SU-DHL-6 (cell line): ENCODE results near the gene HNRNPH3.

ENCODE experiments used
- H2AFZ ChIP-seq: fragments of 200-600 bp; sonication (generic); 2 replicates; pipeline ENCODE4 v1.6.1; 2014; ENCODE audit warnings: low read depth, mild to moderate bottlenecking, moderate library complexity, mixed read lengths, antibody characterized with exemption, low read length; ENCODE audit not compliant: severe bottlenecking
- H3F3A ChIP-seq: fragments of 200-600 bp; shearing (Covaris generic); 2 replicates; pipeline ENCODE4 v1.6.0; 2016; ENCODE audit warnings: antibody characterized with exemption, mild to moderate bottlenecking; ENCODE audit not compliant: insufficient read depth
- H3K27ac ChIP-seq: fragments of 200-600 bp; sonication (generic); 2 replicates; pipeline ENCODE4 v1.5.1; 2016; ENCODE audit warnings: low read depth, mild to moderate bottlenecking, low read length, moderate library complexity, mixed read lengths
- H3K27me3 ChIP-seq: fragments of 200-600 bp; sonication (generic), shearing (Covaris generic); 2 replicates; pipeline ENCODE4 v1.6.0; 2014; ENCODE audit warnings: mild to moderate bottlenecking, low read length
- H3K36me3 ChIP-seq: fragments of 200-600 bp; sonication (generic); 2 replicates; pipeline ENCODE4 v1.6.1; 2014; ENCODE audit warnings: mild to moderate bottlenecking, low read length, mixed read lengths
- H3K4me2 ChIP-seq: fragments of 300-600, 200-600 bp; shearing (Covaris generic), sonication (generic); 2 replicates; pipeline ENCODE4 v1.6.0; 2014; ENCODE audit warnings: low read length, low read depth, mild to moderate bottlenecking; ENCODE audit not compliant: poor library complexity, severe bottlenecking
- H3K4me3 ChIP-seq: fragments of 200-600 bp; sonication (generic); 2 replicates; pipeline ENCODE4 v1.5.1; 2014; ENCODE audit warnings: antibody characterized with exemption, low read length, mild to moderate bottlenecking, mixed read lengths; ENCODE audit not compliant: insufficient read depth, poor library complexity, severe bottlenecking
- H3K79me2 ChIP-seq: fragments of 200-600 bp; sonication (generic); 2 replicates; pipeline ENCODE4 v1.6.1; 2014; ENCODE audit warnings: mild to moderate bottlenecking, low read length, moderate library complexity; ENCODE audit not compliant: insufficient read depth
- H3K9ac ChIP-seq: fragments of 200-600 bp; sonication (generic); 2 replicates; pipeline ENCODE4 v1.7.0; 2014; ENCODE audit warnings: mild to moderate bottlenecking, low read length
- H3K9me2 ChIP-seq: fragments of 200-600 bp; sonication (generic); replicated peaks from 2 replicates; pipeline ENCODE4 v1.6.1; 2014; ENCODE audit warnings: low read length; ENCODE audit not compliant: insufficient read depth
- H3K9me3 ChIP-seq: fragments of 200-600 bp; sonication (generic); 2 replicates; pipeline ENCODE4 v1.6.1; 2014; ENCODE audit warnings: low read length, mixed read lengths; ENCODE audit not compliant: insufficient read depth
- H4K20me1 ChIP-seq: fragments of 200-600 bp; sonication (generic); 2 replicates; pipeline ENCODE4 v1.6.1; 2014; ENCODE audit warnings: low read depth, mild to moderate bottlenecking, antibody characterized with exemption, low read length, moderate library complexity, mixed read lengths
- EZH2phosphoT487 ChIP-seq: fragments of 200-600 bp; sonication (generic), shearing (Covaris generic); conservative IDR thresholded peaks from 2 replicates; pipeline ENCODE4 v1.6.1; 2018; ENCODE audit warnings: mild to moderate bottlenecking, antibody characterized with exemption, low read length, moderate library complexity, mixed read lengths
- TF ChIP-seq, protein P1 (sequence below): fragments of 200-600 bp; sonication (generic); IDR thresholded peaks from one replicate; pipeline ENCODE4 v1.5.1; 2017; ENCODE audit warnings: antibody characterized with exemption, mild to moderate bottlenecking, low read length, moderate library complexity; ENCODE audit not compliant: insufficient read depth, poor library complexity, severe bottlenecking

Gene HNRNPH3

DNA sequence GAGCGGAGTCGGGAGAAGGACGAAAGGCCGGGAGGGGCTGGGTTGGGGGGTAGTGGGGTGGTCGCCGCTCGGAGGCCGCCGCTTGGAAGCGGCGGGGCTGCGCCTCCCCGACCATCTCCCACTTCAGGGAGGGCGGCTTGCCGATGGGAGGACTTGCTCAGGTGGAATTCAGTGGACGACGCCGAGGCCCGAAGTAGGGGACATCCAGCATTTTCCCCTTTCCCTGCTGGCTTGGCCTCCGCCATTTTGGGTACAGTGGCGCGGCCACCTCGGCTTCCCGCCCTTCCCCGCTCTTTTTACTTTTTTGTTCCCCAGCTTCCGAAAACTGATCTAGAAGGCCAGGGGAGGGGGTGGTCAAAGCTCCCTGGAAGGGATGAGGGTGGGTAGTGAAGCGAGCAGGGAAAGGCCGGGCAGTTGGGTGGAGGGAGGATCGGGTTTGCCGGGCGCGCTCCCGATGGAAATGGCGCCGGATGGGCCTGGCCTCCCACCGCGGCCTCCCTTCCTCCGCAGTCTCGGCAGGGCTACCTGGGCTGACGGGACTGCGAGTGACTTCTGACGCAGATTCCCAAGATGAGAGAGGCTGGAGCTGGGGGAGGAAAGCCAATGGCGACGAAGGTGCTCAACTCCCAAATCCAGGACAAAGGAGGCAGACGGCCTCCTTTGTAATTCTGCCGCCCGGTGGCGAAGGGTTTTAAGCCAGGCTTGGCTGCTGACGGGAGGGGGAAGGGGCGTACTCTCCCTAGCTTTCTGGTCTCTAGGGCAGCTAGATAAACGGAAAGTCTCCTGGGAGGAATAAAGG is 594 bp downstream of the HNRNPH3 start, which contains the start of gene PBLD:
TSS of gene PBLD (minus strand) at position 670 of the 799 bp plus-strand sequence. CDS start 26,084 bp downstream, outside the sequence.
- Histone ChIP-seq H3K79me2 (peaks cover 56% of the 10 kb centered on the region), H3K27ac (peak within 1 kb of the TSS; percentile 76), H3K9me2 (no peaks in the 10 kb centered on the region), H3F3A (peaks cover 16% of the 10 kb centered on the region; the same call in 1 of the 2 replicates), H3K4me3 (peak within 1 kb of the TSS; percentile 97), H3K36me3 (peaks cover 32% of the 10 kb centered on the region), H3K4me2 (peak within 1 kb of the TSS; percentile 95), H2AFZ (peak within 1 kb of the TSS; percentile 22), H3K9ac (peak within 1 kb of the TSS; percentile 99), H3K27me3 (no peaks in the 10 kb centered on the region), H3K9me3 (no peaks in the 10 kb centered on the region), H4K20me1 (peaks cover 47% of the 10 kb centered on the region)
- TF ChIP-seq, protein P1, sequence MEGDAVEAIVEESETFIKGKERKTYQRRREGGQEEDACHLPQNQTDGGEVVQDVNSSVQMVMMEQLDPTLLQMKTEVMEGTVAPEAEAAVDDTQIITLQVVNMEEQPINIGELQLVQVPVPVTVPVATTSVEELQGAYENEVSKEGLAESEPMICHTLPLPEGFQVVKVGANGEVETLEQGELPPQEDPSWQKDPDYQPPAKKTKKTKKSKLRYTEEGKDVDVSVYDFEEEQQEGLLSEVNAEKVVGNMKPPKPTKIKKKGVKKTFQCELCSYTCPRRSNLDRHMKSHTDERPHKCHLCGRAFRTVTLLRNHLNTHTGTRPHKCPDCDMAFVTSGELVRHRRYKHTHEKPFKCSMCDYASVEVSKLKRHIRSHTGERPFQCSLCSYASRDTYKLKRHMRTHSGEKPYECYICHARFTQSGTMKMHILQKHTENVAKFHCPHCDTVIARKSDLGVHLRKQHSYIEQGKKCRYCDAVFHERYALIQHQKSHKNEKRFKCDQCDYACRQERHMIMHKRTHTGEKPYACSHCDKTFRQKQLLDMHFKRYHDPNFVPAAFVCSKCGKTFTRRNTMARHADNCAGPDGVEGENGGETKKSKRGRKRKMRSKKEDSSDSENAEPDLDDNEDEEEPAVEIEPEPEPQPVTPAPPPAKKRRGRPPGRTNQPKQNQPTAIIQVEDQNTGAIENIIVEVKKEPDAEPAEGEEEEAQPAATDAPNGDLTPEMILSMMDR, result peak; percentile 45
- no peak for TF ChIP-seq EZH2phosphoT487

DNA sequence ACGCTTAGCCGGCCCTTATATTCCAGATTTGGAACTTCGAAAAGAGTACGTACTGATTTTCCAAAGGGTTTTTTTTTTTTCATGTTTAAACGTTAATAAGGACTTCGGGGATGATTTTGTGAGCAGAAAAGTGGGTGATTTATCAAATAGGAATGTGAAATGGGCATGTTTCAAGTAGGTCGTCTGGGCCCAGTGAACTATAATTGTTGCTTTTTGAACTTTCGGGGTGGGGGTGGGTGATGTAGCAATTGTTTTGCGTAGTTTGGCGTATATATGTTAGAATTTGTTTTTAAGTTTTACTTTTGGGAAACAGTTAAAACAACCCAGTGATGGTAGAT is 1.2 kb downstream of the HNRNPH3 start:
- peak overlapping the region; percentile 76 for H3K27ac ChIP-seq
- peaks cover 22% of the 10 kb centered on the region; the same call in 1 of the 2 replicates for H3F3A ChIP-seq
- peaks cover 52% of the 10 kb centered on the region for H4K20me1 ChIP-seq
- H3K9me3 ChIP-seq, result no peaks in the 10 kb centered on the region
- no peaks in the 10 kb centered on the region for H3K27me3 ChIP-seq
- peak overlapping the region; percentile 99 for H3K9ac ChIP-seq
- H2AFZ ChIP-seq, result no peak overlapping the region
- H3K79me2 ChIP-seq, result peaks cover 61% of the 10 kb centered on the region
- H3K4me2 ChIP-seq, result peak overlapping the region; percentile 95
- H3K4me3 ChIP-seq, result peak overlapping the region; percentile 97
- H3K36me3 ChIP-seq, result peaks cover 38% of the 10 kb centered on the region
- TF ChIP-seq EZH2phosphoT487, result no peak
- TF ChIP-seq, protein P1, result no peak
- H3K9me2 ChIP-seq, result no peaks in the 10 kb centered on the region

DNA sequence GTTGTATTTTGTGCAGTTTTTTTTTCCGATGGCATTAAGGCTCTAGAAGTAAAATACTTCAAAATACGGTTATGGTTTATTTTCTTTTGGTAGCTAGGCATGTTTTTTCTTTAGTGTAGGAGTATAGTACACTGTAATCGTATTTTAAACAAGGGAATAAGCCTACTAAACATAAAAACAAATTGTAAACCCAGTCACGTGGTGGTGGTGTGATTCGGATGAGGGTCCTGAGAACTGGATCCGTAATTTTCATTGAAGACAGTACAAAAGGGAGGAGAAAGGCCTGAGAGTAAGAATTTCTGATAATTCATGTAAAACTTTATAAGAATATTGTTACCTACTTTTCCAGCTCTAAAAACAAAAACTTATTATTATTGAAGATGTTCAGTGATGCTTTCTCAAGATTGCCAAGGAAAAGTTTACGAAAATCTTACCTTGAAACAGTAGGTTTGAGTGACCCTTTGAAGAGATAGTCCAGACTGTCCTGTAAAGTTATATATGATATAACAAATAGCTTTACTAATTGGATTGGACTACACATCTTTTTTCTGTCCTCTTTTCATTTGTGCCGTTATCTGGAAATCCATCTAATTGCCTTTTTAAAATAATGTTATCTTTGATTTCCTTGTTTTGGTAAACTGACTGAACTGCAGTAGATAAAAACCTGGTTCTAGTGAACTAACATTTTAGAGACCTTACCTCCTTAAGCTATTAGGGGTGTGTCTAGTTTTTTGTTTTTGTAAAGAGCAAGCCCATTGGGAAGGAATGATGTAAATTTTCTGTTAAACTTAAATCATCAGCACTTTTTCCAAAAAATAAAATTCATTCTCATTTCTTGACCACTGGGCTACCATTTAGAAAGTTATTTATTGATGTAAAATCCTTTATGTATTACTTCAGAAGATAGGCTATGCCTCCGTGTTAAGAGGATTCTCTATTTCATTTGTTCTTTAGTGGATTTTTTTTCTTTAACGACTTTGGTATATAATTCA is 1.9 kb downstream of the HNRNPH3 start:
- Histone ChIP-seq H4K20me1 (peaks cover 59% of the 10 kb centered on the region), H3K9ac (peak overlapping the region; percentile 99), H3K36me3 (peaks cover 45% of the 10 kb centered on the region), H3K4me2 (peak overlapping the region; percentile 95), H2AFZ (no peak overlapping the region), H3F3A (peaks cover 28% of the 10 kb centered on the region), H3K9me2 (no peaks in the 10 kb centered on the region), H3K27ac (peak overlapping the region; percentile 76), H3K4me3 (peak overlapping the region; percentile 97), H3K27me3 (no peaks in the 10 kb centered on the region), H3K79me2 (peaks cover 69% of the 10 kb centered on the region), H3K9me3 (no peaks in the 10 kb centered on the region)
- no peak for TF ChIP-seq EZH2phosphoT487
- TF ChIP-seq, protein P1, result no peak
